Mammary epithelial cell (primary cell): ENCODE data around the gene CMTM3.

Experiments
- CTCF ChIP-seq, 2 donors: IDR thresholded peaks in 1 of 2; conservative IDR thresholded peaks in 1 of 2; 2 replicates each; pipeline ENCODE4 v1.5.1; 2011 to 2012; ENCODE audit warnings: inconsistent platforms in 2 of 2, low read length in 2 of 2, mild to moderate bottlenecking in 2 of 2, control low read depth in 1 of 2, low read depth in 1 of 2; ENCODE audit not compliant: insufficient read depth in 1 of 2; ENCODE audit errors: extremely low read depth in 1 of 2
- EZH2 ChIP-seq: IDR thresholded peaks from 2 replicates; pipeline ENCODE4 v1.6.1; 2012; ENCODE audit warnings: low read length, inconsistent platforms, borderline replicate concordance

DNA sequence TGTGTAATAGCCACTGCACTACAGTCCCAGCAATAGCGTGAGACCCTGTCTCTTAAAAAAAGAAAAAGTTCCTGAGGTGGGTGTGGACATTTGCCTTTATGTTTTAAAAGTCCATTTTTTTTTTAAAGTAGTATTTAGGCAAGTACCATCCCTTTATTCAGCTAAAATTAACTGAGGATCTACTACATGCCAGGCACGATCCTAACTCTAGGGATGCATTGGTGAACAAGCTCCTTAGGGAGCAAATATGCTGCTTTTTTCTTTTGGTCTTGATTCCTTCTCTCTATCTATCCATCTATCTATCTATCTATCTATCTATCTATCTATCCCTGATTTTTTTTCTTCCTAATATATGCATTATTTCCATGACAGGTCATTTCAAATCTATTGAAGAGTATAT, 44.7 kb downstream of the CMTM3 start:
- TF ChIP-seq CTCF (conservative IDR thresholded peaks at IDR 0.05 in 1 of 2, IDR thresholded peaks at IDR 0.05 in 1 of 2; ENCODE audit: extremely low read depth in 1 of 2, insufficient read depth in 1 of 2, low read depth in 1 of 2, low read length in 2 of 2) (no peak), EZH2 (no peak)
